ENCODE data around the gene SPEN. TPM values are rescaled to one million over a fixed set of nuclear protein-coding genes. Genes with fewer than 3 reads are reported as not detected.

Gene SPEN
- total RNA-seq, 1 donor from 2014 or later = 24.0 TPM

DNA sequence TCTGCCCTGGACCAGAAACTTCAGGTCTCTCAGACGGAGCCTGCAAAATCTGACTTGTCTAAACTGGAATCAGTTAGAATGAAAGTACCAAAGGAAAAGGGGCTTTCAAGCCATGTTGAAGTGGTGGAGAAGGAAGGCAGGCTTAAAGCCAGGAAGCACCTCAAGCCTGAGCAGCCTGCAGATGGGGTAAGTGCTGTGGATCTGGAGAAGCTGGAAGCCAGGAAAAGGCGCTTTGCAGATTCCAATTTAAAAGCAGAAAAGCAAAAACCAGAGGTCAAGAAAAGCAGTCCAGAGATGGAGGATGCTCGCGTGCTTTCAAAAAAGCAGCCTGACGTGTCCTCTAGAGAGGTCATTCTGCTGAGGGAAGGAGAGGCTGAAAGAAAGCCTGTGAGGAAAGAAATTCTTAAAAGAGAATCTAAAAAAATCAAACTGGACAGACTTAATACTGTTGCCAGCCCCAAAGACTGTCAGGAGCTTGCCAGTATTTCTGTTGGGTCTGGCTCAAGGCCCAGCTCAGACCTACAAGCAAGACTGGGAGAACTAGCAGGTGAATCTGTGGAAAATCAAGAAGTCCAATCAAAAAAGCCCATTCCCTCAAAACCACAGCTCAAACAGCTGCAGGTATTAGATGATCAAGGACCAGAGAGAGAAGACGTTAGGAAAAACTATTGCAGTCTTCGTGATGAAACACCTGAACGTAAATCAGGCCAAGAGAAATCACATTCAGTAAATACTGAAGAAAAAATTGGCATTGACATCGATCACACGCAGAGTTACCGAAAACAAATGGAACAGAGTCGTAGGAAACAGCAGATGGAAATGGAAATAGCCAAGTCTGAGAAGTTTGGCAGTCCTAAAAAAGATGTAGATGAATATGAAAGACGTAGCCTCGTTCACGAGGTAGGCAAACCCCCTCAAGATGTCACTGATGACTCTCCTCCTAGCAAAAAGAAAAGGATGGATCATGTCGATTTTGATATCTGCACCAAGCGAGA lies 81.8 kb downstream of the SPEN start:
- H3K27me3 ChIP-seq (ENCODE audit: control insufficient read depth, insufficient read depth, low read length) = no peaks in the 10 kb centered on the region
- TF ChIP-seq, protein P1, sequence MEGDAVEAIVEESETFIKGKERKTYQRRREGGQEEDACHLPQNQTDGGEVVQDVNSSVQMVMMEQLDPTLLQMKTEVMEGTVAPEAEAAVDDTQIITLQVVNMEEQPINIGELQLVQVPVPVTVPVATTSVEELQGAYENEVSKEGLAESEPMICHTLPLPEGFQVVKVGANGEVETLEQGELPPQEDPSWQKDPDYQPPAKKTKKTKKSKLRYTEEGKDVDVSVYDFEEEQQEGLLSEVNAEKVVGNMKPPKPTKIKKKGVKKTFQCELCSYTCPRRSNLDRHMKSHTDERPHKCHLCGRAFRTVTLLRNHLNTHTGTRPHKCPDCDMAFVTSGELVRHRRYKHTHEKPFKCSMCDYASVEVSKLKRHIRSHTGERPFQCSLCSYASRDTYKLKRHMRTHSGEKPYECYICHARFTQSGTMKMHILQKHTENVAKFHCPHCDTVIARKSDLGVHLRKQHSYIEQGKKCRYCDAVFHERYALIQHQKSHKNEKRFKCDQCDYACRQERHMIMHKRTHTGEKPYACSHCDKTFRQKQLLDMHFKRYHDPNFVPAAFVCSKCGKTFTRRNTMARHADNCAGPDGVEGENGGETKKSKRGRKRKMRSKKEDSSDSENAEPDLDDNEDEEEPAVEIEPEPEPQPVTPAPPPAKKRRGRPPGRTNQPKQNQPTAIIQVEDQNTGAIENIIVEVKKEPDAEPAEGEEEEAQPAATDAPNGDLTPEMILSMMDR (IDR thresholded peaks at IDR 0.05; ENCODE audit: insufficient read depth, low read length, poor library complexity, severe bottlenecking) = no peak
- DNase-seq (ENCODE audit: low read depth) = no peak
- H3K4me3 ChIP-seq (ENCODE audit: low read depth, low read length) = no peak overlapping the region
- H3K36me3 ChIP-seq (ENCODE audit: control insufficient read depth, insufficient read depth, low read length) = peaks cover 5% of the 10 kb centered on the region

DNA sequence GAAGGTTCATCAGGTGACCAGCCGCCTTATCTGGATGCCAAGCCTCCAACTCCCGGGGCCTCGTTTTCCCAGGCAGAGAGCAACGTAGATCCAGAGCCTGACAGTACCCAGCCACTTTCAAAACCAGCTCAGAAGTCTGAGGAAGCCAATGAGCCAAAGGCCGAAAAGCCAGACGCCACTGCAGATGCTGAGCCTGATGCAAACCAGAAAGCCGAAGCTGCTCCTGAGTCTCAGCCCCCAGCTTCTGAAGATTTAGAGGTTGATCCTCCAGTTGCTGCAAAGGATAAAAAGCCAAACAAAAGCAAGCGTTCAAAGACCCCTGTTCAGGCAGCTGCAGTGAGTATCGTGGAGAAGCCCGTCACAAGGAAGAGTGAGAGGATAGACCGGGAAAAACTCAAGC lies 83.9 kb downstream of the SPEN start:
- Histone ChIP-seq H3K4me3 (ENCODE audit: low read depth, low read length) (no peak overlapping the region), H3K36me3 (ENCODE audit: control insufficient read depth, insufficient read depth, low read length) (peaks cover 12% of the 10 kb centered on the region), H3K27me3 (ENCODE audit: control insufficient read depth, insufficient read depth, low read length) (no peaks in the 10 kb centered on the region)
- TF ChIP-seq, protein P1 (IDR thresholded peaks at IDR 0.05; ENCODE audit: insufficient read depth, low read length, poor library complexity, severe bottlenecking) = no peak
- no peak for DNase-seq (ENCODE audit: low read depth)

DNA sequence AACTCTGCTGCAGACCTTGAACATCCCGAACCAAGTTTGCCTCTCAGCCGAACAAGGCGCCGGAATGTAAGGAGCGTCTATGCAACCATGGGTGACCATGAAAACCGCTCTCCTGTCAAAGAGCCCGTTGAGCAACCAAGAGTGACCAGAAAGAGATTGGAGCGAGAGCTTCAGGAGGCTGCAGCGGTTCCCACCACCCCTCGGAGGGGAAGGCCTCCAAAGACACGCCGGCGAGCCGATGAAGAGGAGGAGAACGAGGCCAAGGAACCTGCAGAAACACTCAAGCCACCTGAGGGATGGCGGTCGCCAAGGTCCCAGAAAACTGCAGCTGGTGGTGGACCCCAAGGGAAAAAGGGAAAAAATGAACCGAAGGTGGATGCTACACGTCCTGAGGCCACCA lies 84.4 kb downstream of the SPEN start:
- no peak for DNase-seq (ENCODE audit: low read depth)
- H3K36me3 ChIP-seq (ENCODE audit: control insufficient read depth, insufficient read depth, low read length) = peaks cover 12% of the 10 kb centered on the region

DNA sequence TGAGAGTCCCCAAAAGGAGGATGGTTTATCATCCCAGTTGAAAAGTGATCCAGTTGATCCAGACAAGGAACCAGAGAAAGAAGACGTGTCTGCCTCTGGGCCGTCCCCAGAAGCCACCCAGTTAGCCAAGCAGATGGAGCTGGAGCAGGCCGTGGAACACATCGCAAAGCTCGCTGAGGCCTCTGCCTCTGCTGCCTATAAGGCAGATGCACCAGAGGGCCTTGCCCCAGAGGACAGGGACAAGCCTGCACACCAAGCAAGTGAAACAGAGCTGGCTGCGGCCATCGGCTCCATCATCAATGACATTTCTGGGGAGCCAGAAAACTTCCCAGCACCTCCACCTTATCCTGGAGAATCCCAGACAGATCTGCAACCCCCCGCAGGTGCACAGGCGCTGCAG lies 85.1 kb downstream of the SPEN start:
- Histone ChIP-seq H3K27me3 (ENCODE audit: control insufficient read depth, insufficient read depth, low read length) (no peaks in the 10 kb centered on the region), H3K4me3 (ENCODE audit: low read depth, low read length) (no peak overlapping the region), H3K36me3 (ENCODE audit: control insufficient read depth, insufficient read depth, low read length) (peaks cover 12% of the 10 kb centered on the region)
- no peak for DNase-seq (ENCODE audit: low read depth)
- TF ChIP-seq, protein P1 (IDR thresholded peaks at IDR 0.05; ENCODE audit: insufficient read depth, low read length, poor library complexity, severe bottlenecking) = no peak

More for the DNA sequence above, 84.4 kb downstream of the SPEN start:
- H3K4me3 ChIP-seq (ENCODE audit: low read depth, low read length) = no peak overlapping the region
- H3K27me3 ChIP-seq (ENCODE audit: control insufficient read depth, insufficient read depth, low read length) = no peaks in the 10 kb centered on the region
- TF ChIP-seq, protein P1 (IDR thresholded peaks at IDR 0.05; ENCODE audit: insufficient read depth, low read length, poor library complexity, severe bottlenecking) = no peak

DNA sequence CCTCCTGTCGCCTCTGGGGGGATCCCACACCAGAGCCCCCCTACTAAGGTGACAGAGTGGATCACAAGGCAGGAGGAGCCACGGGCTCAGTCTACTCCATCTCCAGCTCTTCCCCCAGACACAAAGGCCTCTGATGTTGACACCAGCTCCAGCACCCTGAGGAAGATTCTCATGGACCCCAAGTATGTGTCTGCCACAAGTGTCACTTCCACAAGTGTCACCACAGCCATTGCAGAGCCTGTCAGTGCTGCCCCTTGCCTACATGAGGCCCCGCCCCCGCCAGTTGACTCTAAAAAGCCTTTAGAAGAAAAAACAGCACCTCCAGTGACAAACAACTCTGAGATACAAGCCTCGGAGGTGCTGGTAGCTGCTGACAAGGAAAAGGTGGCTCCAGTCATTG lies 86.2 kb downstream of the SPEN start:
- peaks cover 12% of the 10 kb centered on the region for H3K36me3 ChIP-seq (ENCODE audit: control insufficient read depth, insufficient read depth, low read length)
- H3K4me3 ChIP-seq (ENCODE audit: low read depth, low read length) = no peak overlapping the region
- H3K27me3 ChIP-seq (ENCODE audit: control insufficient read depth, insufficient read depth, low read length) = no peaks in the 10 kb centered on the region
- no peak for DNase-seq (ENCODE audit: low read depth)
- TF ChIP-seq, protein P1 (IDR thresholded peaks at IDR 0.05; ENCODE audit: insufficient read depth, low read length, poor library complexity, severe bottlenecking) = no peak

Measured in kidney epithelial cell (primary cell).